GM23248 (cell line): ENCODE results near the gene MTRF1L. TPM values are rescaled to one million over a fixed set of nuclear protein-coding genes. Genes with fewer than 3 reads are reported as not detected.
A peak's percentile ranks its signal among the peaks of the same experiment; 100 is the strongest.

ENCODE experiments used
- DNase-seq: peaks from one replicate; pipeline ENCODE4 v3.0.0-alpha.2; 2015
- H2AFZ ChIP-seq: fragments of 200-600 bp; sonication (generic); 2 replicates; pipeline ENCODE4 v1.6.1; 2016; ENCODE audit warnings: antibody characterized with exemption
- H3F3A ChIP-seq: fragments of 200-600 bp; sonication (generic); 2 replicates; pipeline ENCODE4 v1.6.1; 2016; ENCODE audit warnings: mild to moderate bottlenecking, antibody characterized with exemption, mixed run types; ENCODE audit not compliant: insufficient read depth
- H3K27ac ChIP-seq: fragments of 200-600 bp; sonication (generic); 2 replicates; pipeline ENCODE4 v1.5.1; 2016; ENCODE audit warnings: mild to moderate bottlenecking
- H3K27me3 ChIP-seq: fragments of 200-600 bp; sonication (generic); replicated peaks from 2 replicates; pipeline ENCODE4 v1.6.1; 2016; ENCODE audit warnings: mild to moderate bottlenecking; ENCODE audit not compliant: insufficient read depth
- H3K36me3 ChIP-seq: fragments of 200-600 bp; sonication (generic); 2 replicates; pipeline ENCODE4 v1.6.1; 2016; ENCODE audit warnings: low read depth, mild to moderate bottlenecking
- H3K4me1 ChIP-seq: fragments of 200-600 bp; sonication (generic); 2 replicates; pipeline ENCODE4 v1.6.1; 2016; ENCODE audit warnings: mild to moderate bottlenecking; ENCODE audit not compliant: insufficient read depth
- H3K4me2 ChIP-seq: fragments of 200-600 bp; sonication (generic); one replicate; pipeline ENCODE4 v1.6.1; 2016; ENCODE audit warnings: mild to moderate bottlenecking; ENCODE audit not compliant: unreplicated experiment
- H3K4me3 ChIP-seq: fragments of 200-600 bp; sonication (generic); 2 replicates; pipeline ENCODE4 v1.5.1; 2016; ENCODE audit warnings: mild to moderate bottlenecking
- H3K79me2 ChIP-seq: fragments of 200-600 bp; sonication (generic); 2 replicates; pipeline ENCODE4 v1.6.1; 2016; ENCODE audit warnings: mild to moderate bottlenecking; ENCODE audit not compliant: insufficient read depth
- H3K9ac ChIP-seq: fragments of 200-600 bp; sonication (generic); 2 replicates; pipeline ENCODE4 v1.6.1; 2016; ENCODE audit warnings: mild to moderate bottlenecking
- H3K9me2 ChIP-seq: fragments of 200-600 bp; sonication (generic); 2 replicates; pipeline ENCODE4 v1.6.1; 2016; ENCODE audit warnings: mixed run types, mild to moderate bottlenecking, moderate library complexity; ENCODE audit not compliant: insufficient read depth
- H3K9me3 ChIP-seq: fragments of 200-600 bp; sonication (generic); one replicate; pipeline ENCODE4 v1.6.1; 2017; ENCODE audit warnings: low read depth
- H4K20me1 ChIP-seq: fragments of 200-600 bp; sonication (generic); 2 replicates; pipeline ENCODE4 v1.6.0; 2016; ENCODE audit not compliant: insufficient read depth
- EZH2 ChIP-seq: fragments of 200-600 bp; sonication (generic); IDR thresholded peaks from 2 replicates; pipeline ENCODE4 v1.6.1; 2018; ENCODE audit warnings: antibody characterized with exemption, mild to moderate bottlenecking; ENCODE audit not compliant: insufficient read depth, poor library complexity, severe bottlenecking
- EZH2phosphoT487 ChIP-seq: fragments of 200-600 bp; sonication (generic); IDR thresholded peaks from 2 replicates; pipeline ENCODE4 v1.6.1; 2018; ENCODE audit warnings: antibody characterized with exemption, moderate library complexity, mild to moderate bottlenecking, low read depth; ENCODE audit not compliant: insufficient read depth
- WGBS, 2 experiments: methylation state at CpG; one replicate each; pipeline ENCODE4 v1.1.6; 2015 to 2017; ENCODE audit warnings: low lambda C conversion rate in 2 of 2, low coverage in 1 of 2; ENCODE audit errors: missing lambda C conversion rate in 2 of 2; 5-methylcytosine and 5-hydroxymethylcytosine counted together
- in situ Hi-C: fragments of 300-500 bp; cut with MboI; formaldehyde crosslinking; loops from 2 replicates; pipeline ENCODE4 v1.15.0; 2020
- polyA plus RNA-seq: library from polyadenylated mRNA; unstranded; fragments of >200 nt; fragmentation: Nextera tagmentation; extraction: Ambion mirVana; gene quantifications from 2 replicates; pipeline ENCODE4 v1.2.1, GENCODE V29; 2016
- total RNA-seq: library from RNA; depleted of rRNA; stranded (reverse); fragments of >200 nt; shearing (Covaris generic); gene quantifications from 2 replicates; pipeline ENCODE4 v1.2.3, GENCODE V29; 2014

The MTRF1L gene
- total and polyA plus RNA-seq, 2 experiments from 2014 or later: 16.3 to 21.9 TPM

- H3K9me2 ChIP-seq: no peaks in the 10 kb centered on the region
- no peak overlapping the region for H3K9ac ChIP-seq
- WGBS, 2 experiments: 0 to 3% methylated on average over 1 of the region's 1 CpG
- TF ChIP-seq EZH2: no peak
- no peak for TF ChIP-seq EZH2phosphoT487
- H3K36me3 ChIP-seq: no peaks in the 10 kb centered on the region
- H3K4me1 ChIP-seq: peaks cover 14% of the 10 kb centered on the region
- no peak overlapping the region for H2AFZ ChIP-seq
- DNase-seq: peak; percentile 49
- no peak overlapping the region for H3K4me3 ChIP-seq
- no peaks in the 10 kb centered on the region for H3K79me2 ChIP-seq
- no peaks in the 10 kb centered on the region for H3K27me3 ChIP-seq
- H3K9me3 ChIP-seq: no peaks in the 10 kb centered on the region
- H3K4me2 ChIP-seq: peak overlapping the region; percentile 79
- H3K27ac ChIP-seq: no peak overlapping the region
- in situ Hi-C loops: no loop called here
- no peaks in the 10 kb centered on the region for H4K20me1 ChIP-seq
- peaks cover 7% of the 10 kb centered on the region; the same call in 1 of the 2 replicates for H3F3A ChIP-seq
Measured at GRCh38 chr6:152952045-152952444, 50.5 kb downstream of the MTRF1L start.

GRCh38 chr6:152950240-152950639, 52.3 kb downstream of the MTRF1L start:
- no peaks in the 10 kb centered on the region for H3K27me3 ChIP-seq
- H3K79me2 ChIP-seq: no peaks in the 10 kb centered on the region
- H3K9me3 ChIP-seq: no peaks in the 10 kb centered on the region
- in situ Hi-C loops: no loop called here
- H3K27ac ChIP-seq: no peak overlapping the region
- H3K36me3 ChIP-seq: no peaks in the 10 kb centered on the region
- no peak overlapping the region for H3K4me2 ChIP-seq
- no peak for DNase-seq
- no peak for TF ChIP-seq EZH2
- no peak for TF ChIP-seq EZH2phosphoT487
- no peaks in the 10 kb centered on the region for H4K20me1 ChIP-seq
- H2AFZ ChIP-seq: no peak overlapping the region
- H3K9ac ChIP-seq: no peak overlapping the region
- H3K9me2 ChIP-seq: no peaks in the 10 kb centered on the region
- WGBS, 2 experiments: 70 to 71% methylated on average over 3 of the region's 3 CpGs
- no peak overlapping the region for H3K4me3 ChIP-seq
- H3F3A ChIP-seq: peaks cover 7% of the 10 kb centered on the region; the same call in 1 of the 2 replicates
- peaks cover 14% of the 10 kb centered on the region for H3K4me1 ChIP-seq

- H4K20me1 ChIP-seq: no peaks in the 10 kb centered on the region
- no peaks in the 10 kb centered on the region for H3K9me3 ChIP-seq
- no peak overlapping the region for H3K27ac ChIP-seq
- in situ Hi-C loops: no loop called here
- H3K4me1 ChIP-seq: peaks cover 14% of the 10 kb centered on the region
- no peaks in the 10 kb centered on the region for H3K27me3 ChIP-seq
- no peak overlapping the region for H3K9ac ChIP-seq
- TF ChIP-seq EZH2 (no peak), EZH2phosphoT487 (no peak)
- H2AFZ ChIP-seq: peak overlapping the region; percentile 81
- no peaks in the 10 kb centered on the region for H3K79me2 ChIP-seq
- peak; percentile 68 for DNase-seq
- H3K36me3 ChIP-seq: no peaks in the 10 kb centered on the region
- peak overlapping the region; percentile 72 for H3K4me2 ChIP-seq
- 33 to 35% methylated on average over 9 of the region's 9 CpGs for WGBS, 2 experiments
- peaks cover 7% of the 10 kb centered on the region; the same call in 1 of the 2 replicates for H3F3A ChIP-seq
- no peaks in the 10 kb centered on the region for H3K9me2 ChIP-seq
- H3K4me3 ChIP-seq: peak overlapping the region; percentile 45
Measured at GRCh38 chr6:152948150-152948768, 54.2 kb downstream of the MTRF1L start.

- Histone ChIP-seq H3F3A (peaks cover 3% of the 10 kb centered on the region; the same call in 1 of the 2 replicates), H3K4me1 (peaks cover 4% of the 10 kb centered on the region; the same call in 1 of the 2 replicates), H3K4me2 (no peak overlapping the region), H3K9me3 (no peaks in the 10 kb centered on the region), H3K9ac (no peak overlapping the region), H3K27me3 (no peaks in the 10 kb centered on the region), H4K20me1 (no peaks in the 10 kb centered on the region), H3K36me3 (no peaks in the 10 kb centered on the region), H3K4me3 (no peak overlapping the region), H2AFZ (no peak overlapping the region), H3K79me2 (no peaks in the 10 kb centered on the region), H3K9me2 (no peaks in the 10 kb centered on the region), H3K27ac (no peak overlapping the region)
- TF ChIP-seq EZH2phosphoT487: no peak
- no peak for TF ChIP-seq EZH2
- in situ Hi-C loops: no loop called here
- peak; percentile 12 for DNase-seq
- 49 to 51% methylated on average over 2 of the region's 2 CpGs for WGBS, 2 experiments
Measured at GRCh38 chr6:152946995-152947394, 55.5 kb downstream of the MTRF1L start.
